Upper lobe of left lung (tissue), 4 donors: Measurements from ENCODE around the gene ADAMTSL3.

Experiments used
- CTCF ChIP-seq, 6 experiments: fragments of 450-650 bp in 4 of 6; fragments of 200-600 bp in 2 of 6; sonication (generic) in 2 of 6; IDR thresholded peaks; one replicate each; pipeline ENCODE4 v1.5.1; 2016 to 2019; ENCODE audit warnings: antibody characterized with exemption in 6 of 6
- EP300 ChIP-seq, 4 donors: sonication (generic); formaldehyde crosslinking; IDR thresholded peaks; one replicate each; pipeline ENCODE4 v1.5.1; 2017; ENCODE audit warnings: antibody characterized with exemption in 4 of 4, control low read depth in 2 of 4
- POLR2A ChIP-seq, 4 donors: fragments of 450-650 bp; IDR thresholded peaks; one replicate each; pipeline ENCODE4 v1.5.1; 2016 to 2017; ENCODE audit warnings: antibody characterized with exemption in 4 of 4, mild to moderate bottlenecking in 2 of 4
- POLR2AphosphoS5 ChIP-seq, 2 donors: sonication (generic); formaldehyde crosslinking; IDR thresholded peaks; one replicate each; pipeline ENCODE4 v1.5.1; 2017; ENCODE audit warnings: antibody characterized with exemption in 2 of 2

- TF ChIP-seq POLR2A (IDR thresholded peaks at IDR 0.05) (no peak), CTCF (IDR thresholded peaks at IDR 0.05) (no peak), POLR2AphosphoS5 (IDR thresholded peaks at IDR 0.05) (no peak), EP300 (IDR thresholded peaks at IDR 0.05) (no peak)
These were observed 3.1 kb downstream of the ADAMTSL3 start for GRCh38 chr15:83656943-83657528.
